Measurements from ENCODE around the gene TMEM240.
"Not testable (repeated sequence)": the region's sequence is repeated elsewhere in the genome, so short reads cannot be mapped to it uniquely, and the experiment has no call there.

TMEM240 gene

GRCh38 chr1:1508775-1509464, 31.5 kb downstream of the TMEM240 start:
- peaks cover 25% of the 10 kb centered on the region for H3K4me1 Mint-ChIP-seq
- not testable (repeated sequence) for H3K27me3 Mint-ChIP-seq; H3K27ac Mint-ChIP-seq (ENCODE audit: low read depth); H3K9me3 Mint-ChIP-seq; DNase-seq (ENCODE audit: low spot score in 2 of 2); ATAC-seq (replicated peaks; ENCODE audit: extremely low read depth, poor library complexity, severe bottlenecking); H3K4me3 Mint-ChIP-seq
- peaks cover 10% of the 10 kb centered on the region for H3K36me3 Mint-ChIP-seq (ENCODE audit: insufficient read depth)

DNA sequence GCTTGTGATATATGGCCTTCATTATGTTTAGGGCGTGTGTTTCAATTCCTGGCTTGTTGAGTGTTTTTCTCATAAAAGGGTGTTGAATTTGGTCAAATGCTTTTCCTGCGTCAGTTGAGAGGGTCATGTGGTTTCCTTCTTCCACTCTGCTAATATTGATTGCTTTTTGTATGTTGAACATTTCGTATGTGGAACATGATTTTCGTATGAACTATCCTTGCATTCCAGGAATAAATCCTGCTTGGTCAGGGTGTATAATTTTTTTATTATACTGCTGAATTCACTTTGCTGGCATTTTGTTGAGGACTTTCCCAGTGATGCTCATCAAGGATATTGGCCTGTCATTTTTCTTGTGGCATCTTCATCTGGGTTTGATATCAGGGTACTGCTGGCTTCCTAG, 33.1 kb downstream of the TMEM240 start:
- Mint-ChIP-seq H3K4me1 (peaks cover 20% of the 10 kb centered on the region), H3K9me3 (no peaks in the 10 kb centered on the region), H3K27me3 (no peaks in the 10 kb centered on the region), H3K36me3 (ENCODE audit: insufficient read depth) (peaks cover 10% of the 10 kb centered on the region), H3K4me3 (no peak overlapping the region), H3K27ac (ENCODE audit: low read depth) (no peak overlapping the region)
- DNase-seq (ENCODE audit: low spot score in 2 of 2) (no peak), ATAC-seq (replicated peaks; ENCODE audit: extremely low read depth, poor library complexity, severe bottlenecking) (no peak)

- not testable (repeated sequence) for H3K27me3 Mint-ChIP-seq; DNase-seq (ENCODE audit: low spot score in 2 of 2); H3K9me3 Mint-ChIP-seq; H3K36me3 Mint-ChIP-seq (ENCODE audit: insufficient read depth); ATAC-seq (replicated peaks; ENCODE audit: extremely low read depth, poor library complexity, severe bottlenecking)
- H3K27ac Mint-ChIP-seq (ENCODE audit: low read depth), result peak overlapping the region; percentile 89
- H3K4me1 Mint-ChIP-seq, result peaks cover 15% of the 10 kb centered on the region
- H3K4me3 Mint-ChIP-seq, result peak overlapping the region; percentile 76
Measured at GRCh38 chr1:1505801-1506200, 34.6 kb downstream of the TMEM240 start.

DNA sequence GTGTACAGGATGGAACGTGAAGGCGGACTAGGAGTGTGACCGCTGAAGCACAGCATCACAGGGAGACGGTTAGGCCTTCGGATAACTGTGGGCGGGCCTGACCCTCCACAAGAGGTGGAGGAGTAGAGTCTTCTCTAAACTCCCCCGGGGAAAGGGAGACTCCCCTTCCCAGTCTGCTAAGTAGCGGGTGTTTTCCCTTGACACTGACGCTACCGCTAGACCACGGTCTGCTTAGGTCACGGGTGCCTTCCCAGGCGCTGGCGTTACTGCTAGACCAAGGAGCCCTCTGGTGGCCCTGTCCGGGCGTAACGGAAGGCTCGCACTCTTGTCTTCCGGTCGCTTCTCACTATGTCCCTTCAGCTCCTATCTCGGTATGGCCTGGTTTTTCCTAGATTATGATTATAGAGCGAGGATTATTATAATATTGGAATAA, 35.0 kb downstream of the TMEM240 start:
- Mint-ChIP-seq H3K27ac (ENCODE audit: low read depth) (peak overlapping the region; percentile 89), H3K4me1 (peaks cover 14% of the 10 kb centered on the region), H3K4me3 (peak overlapping the region; percentile 76)
- DNase-seq (ENCODE audit: low spot score in 2 of 2); H3K9me3 Mint-ChIP-seq; H3K27me3 Mint-ChIP-seq; H3K36me3 Mint-ChIP-seq (ENCODE audit: insufficient read depth): not testable (repeated sequence)
- ATAC-seq (replicated peaks; ENCODE audit: extremely low read depth, poor library complexity, severe bottlenecking), result peak; percentile 57

- H3K4me1 Mint-ChIP-seq, result peaks cover 14% of the 10 kb centered on the region
Measured at GRCh38 chr1:1504777-1505365, 35.6 kb downstream of the TMEM240 start.

DNA sequence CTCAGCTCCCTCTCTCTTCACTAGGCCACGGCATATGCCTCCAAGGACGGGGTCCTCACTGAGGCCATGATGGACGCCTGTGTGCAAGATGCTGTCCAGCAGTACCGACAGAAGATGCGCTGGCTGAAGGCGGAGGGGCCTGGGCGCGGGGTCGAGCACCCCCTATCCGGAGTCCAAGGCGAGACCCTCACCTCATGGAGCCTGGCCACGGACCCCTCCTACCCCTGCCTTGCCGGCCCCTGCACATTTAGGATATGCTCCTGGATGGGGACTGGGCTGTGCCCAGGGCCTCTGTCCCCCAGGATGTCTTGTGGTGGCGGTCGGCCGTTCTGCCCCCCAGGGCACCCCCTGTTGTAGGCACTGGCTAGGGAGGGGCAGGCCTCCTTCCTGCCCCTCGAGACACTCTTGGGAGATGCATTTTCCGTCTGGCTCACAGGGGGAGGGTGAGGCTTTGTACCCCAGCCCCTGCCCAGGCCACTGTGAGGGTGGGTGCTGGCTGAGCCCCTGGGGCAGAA, 44.9 kb downstream of the TMEM240 start:
- ATAC-seq (replicated peaks; ENCODE audit: extremely low read depth, poor library complexity, severe bottlenecking); H3K4me1 Mint-ChIP-seq; H3K9me3 Mint-ChIP-seq; H3K36me3 Mint-ChIP-seq (ENCODE audit: insufficient read depth); H3K27me3 Mint-ChIP-seq; H3K27ac Mint-ChIP-seq (ENCODE audit: low read depth); DNase-seq (ENCODE audit: low spot score in 2 of 2); H3K4me3 Mint-ChIP-seq: not testable (repeated sequence)

More at GRCh38 chr1:1504777-1505365, 35.6 kb downstream of the TMEM240 start:
- H3K9me3 Mint-ChIP-seq; H3K36me3 Mint-ChIP-seq (ENCODE audit: insufficient read depth); H3K27me3 Mint-ChIP-seq: not testable (repeated sequence)
- Mint-ChIP-seq H3K27ac (ENCODE audit: low read depth) (peak overlapping the region; percentile 89), H3K4me3 (peak overlapping the region; percentile 76)
- DNase-seq (ENCODE audit: low spot score in 2 of 2), result peak; percentile 59 to 65
- peak; percentile 75 for ATAC-seq (replicated peaks; ENCODE audit: extremely low read depth, poor library complexity, severe bottlenecking)

DNA sequence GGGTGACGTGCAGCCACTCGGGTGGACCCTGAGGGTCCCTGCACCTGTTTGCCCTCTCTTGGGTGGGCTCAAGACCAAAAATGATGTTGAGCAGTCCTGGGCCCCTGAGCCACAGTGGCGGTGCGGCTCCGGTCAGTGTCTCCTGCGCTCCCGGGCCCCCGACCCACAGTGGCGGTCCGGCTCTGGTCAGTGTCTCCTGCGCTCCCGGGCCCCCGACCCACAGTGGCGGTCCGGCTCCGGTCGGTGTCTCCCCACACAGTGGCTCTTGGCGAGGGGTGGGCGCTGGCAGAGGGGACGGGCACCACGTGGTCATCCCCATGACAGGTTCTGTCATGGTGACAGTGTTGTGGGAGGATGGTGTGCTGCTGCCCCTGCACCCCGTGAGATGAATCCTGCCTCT, 46.1 kb downstream of the TMEM240 start:
- H3K4me1 Mint-ChIP-seq; H3K9me3 Mint-ChIP-seq; H3K36me3 Mint-ChIP-seq (ENCODE audit: insufficient read depth); DNase-seq (ENCODE audit: low spot score in 2 of 2); H3K27ac Mint-ChIP-seq (ENCODE audit: low read depth); ATAC-seq (replicated peaks; ENCODE audit: extremely low read depth, poor library complexity, severe bottlenecking); H3K27me3 Mint-ChIP-seq; H3K4me3 Mint-ChIP-seq: not testable (repeated sequence)

DNA sequence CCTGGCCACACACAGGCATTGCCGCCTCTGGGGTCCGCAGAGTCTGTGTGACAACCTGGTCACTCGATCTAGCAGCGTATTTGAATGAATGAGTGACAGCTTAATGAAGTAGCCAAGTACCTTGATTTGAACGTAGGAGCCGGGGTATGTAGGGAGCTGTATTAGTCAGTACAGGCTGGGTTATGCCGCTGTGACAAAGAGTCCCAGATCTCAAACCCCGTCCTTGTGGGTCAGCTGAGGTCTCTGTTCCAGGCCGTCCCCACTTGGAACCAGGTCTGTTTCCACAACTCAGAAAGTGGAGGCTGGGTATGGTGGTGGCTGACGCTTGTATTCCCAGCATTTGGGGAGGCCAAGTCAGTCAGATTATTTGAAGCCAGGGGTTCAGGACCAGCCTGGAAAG, 48.8 kb downstream of the TMEM240 start:
- Mint-ChIP-seq H3K9me3 (peaks cover 4% of the 10 kb centered on the region), H3K27me3 (no peaks in the 10 kb centered on the region), H3K36me3 (ENCODE audit: insufficient read depth) (peaks cover 12% of the 10 kb centered on the region), H3K4me3 (no peak overlapping the region), H3K27ac (ENCODE audit: low read depth) (no peak overlapping the region), H3K4me1 (no peaks in the 10 kb centered on the region)
- DNase-seq (ENCODE audit: low spot score in 2 of 2), result no peak
- no peak for ATAC-seq (replicated peaks; ENCODE audit: extremely low read depth, poor library complexity, severe bottlenecking)

GRCh38 chr1:1490633-1491230, 49.7 kb downstream of the TMEM240 start:
- no peak for DNase-seq (ENCODE audit: low spot score in 2 of 2)
- no peak for ATAC-seq (replicated peaks; ENCODE audit: extremely low read depth, poor library complexity, severe bottlenecking)
- H3K4me3 Mint-ChIP-seq, result no peak overlapping the region
- H3K36me3 Mint-ChIP-seq (ENCODE audit: insufficient read depth), result peaks cover 12% of the 10 kb centered on the region
- no peaks in the 10 kb centered on the region for H3K4me1 Mint-ChIP-seq
- H3K9me3 Mint-ChIP-seq, result peaks cover 4% of the 10 kb centered on the region
- H3K27ac Mint-ChIP-seq (ENCODE audit: low read depth), result no peak overlapping the region
- no peaks in the 10 kb centered on the region for H3K27me3 Mint-ChIP-seq

- Mint-ChIP-seq H3K36me3 (ENCODE audit: insufficient read depth) (peaks cover 13% of the 10 kb centered on the region), H3K9me3 (peaks cover 4% of the 10 kb centered on the region), H3K4me1 (no peaks in the 10 kb centered on the region), H3K27ac (ENCODE audit: low read depth) (no peak overlapping the region), H3K4me3 (no peak overlapping the region), H3K27me3 (no peaks in the 10 kb centered on the region)
- DNase-seq (ENCODE audit: low spot score in 2 of 2), result no peak
- no peak for ATAC-seq (replicated peaks; ENCODE audit: extremely low read depth, poor library complexity, severe bottlenecking)
Measured at GRCh38 chr1:1489861-1490260, 50.6 kb downstream of the TMEM240 start.

DNA sequence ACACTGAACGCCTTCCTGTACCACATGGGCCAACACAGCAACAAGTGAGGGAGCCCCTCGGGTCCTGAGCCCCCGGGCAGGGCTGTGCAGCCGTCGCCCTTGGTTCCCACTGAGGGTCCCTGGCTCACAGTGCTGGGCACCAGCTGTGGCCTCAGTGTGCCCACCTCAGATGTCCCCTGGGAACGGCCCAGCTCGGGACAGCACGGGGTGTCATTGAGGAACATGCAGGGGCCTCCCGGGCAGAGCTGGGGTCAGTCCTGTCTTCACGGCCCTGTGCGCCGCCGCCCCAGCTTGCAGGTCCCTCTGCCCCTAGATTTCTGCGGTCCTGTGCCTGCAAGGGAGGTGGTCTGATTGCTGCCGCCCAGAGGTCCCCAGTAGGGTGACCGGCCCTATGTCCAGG, 51.2 kb downstream of the TMEM240 start:
- Mint-ChIP-seq H3K27ac (ENCODE audit: low read depth) (no peak overlapping the region), H3K36me3 (ENCODE audit: insufficient read depth) (peaks cover 14% of the 10 kb centered on the region), H3K9me3 (peaks cover 4% of the 10 kb centered on the region), H3K27me3 (no peaks in the 10 kb centered on the region), H3K4me3 (no peak overlapping the region), H3K4me1 (no peaks in the 10 kb centered on the region)
- ATAC-seq (replicated peaks; ENCODE audit: extremely low read depth, poor library complexity, severe bottlenecking), result no peak
- DNase-seq (ENCODE audit: low spot score in 2 of 2), result no peak

- DNase-seq (ENCODE audit: low spot score in 2 of 2), result no peak
- Mint-ChIP-seq H3K27me3 (no peaks in the 10 kb centered on the region), H3K36me3 (ENCODE audit: insufficient read depth) (peaks cover 26% of the 10 kb centered on the region)
Measured at GRCh38 chr1:1487701-1488100, 52.7 kb downstream of the TMEM240 start.

More at GRCh38 chr1:1487701-1488100, 52.7 kb downstream of the TMEM240 start:
- no peak overlapping the region for H3K4me3 Mint-ChIP-seq
- ATAC-seq (replicated peaks; ENCODE audit: extremely low read depth, poor library complexity, severe bottlenecking), result no peak
- no peaks in the 10 kb centered on the region for H3K4me1 Mint-ChIP-seq
- no peaks in the 10 kb centered on the region for H3K9me3 Mint-ChIP-seq
- no peak overlapping the region for H3K27ac Mint-ChIP-seq (ENCODE audit: low read depth)

Data from central memory CD8-positive, alpha-beta T cell (primary cell).